H1 (cell line): ENCODE results near the gene JMJD1C. TPM values are rescaled to one million over a fixed set of nuclear protein-coding genes. Genes with fewer than 3 reads are reported as not detected.

Experiments used
- CTCF ChIA-PET: fragments of 300-600 bp; sonication (Branson Sonifier 250); formaldehyde crosslinking; loops from one replicate; lab custom pipeline; 2021; ENCODE audit not compliant: partially characterized antibody; lab: Charles Lee
- POLR2A ChIA-PET: fragments of 300-600 bp; sonication (Branson Sonifier 250); formaldehyde crosslinking; loops from one replicate; lab custom pipeline; 2021; ENCODE audit warnings: inconsistent platforms; ENCODE audit not compliant: partially characterized antibody; lab: Charles Lee
- DNase-seq, 2 experiments: peaks; one replicate each; pipeline versions ENCODE4 v3.0.0 to v3.0.0-alpha.2; 2010 to 2022; ENCODE audit warnings: low spot score in 2 of 2, low read depth in 1 of 2, mixed read lengths in 1 of 2
- FAIRE-seq: peaks from 2 replicates; lab custom pipeline; 2011; peaks lifted over from hg19 to GRCh38; lab: Jason Lieb, UNC
- H2AFZ ChIP-seq: 2 replicates; pipeline ENCODE4 v1.8.1; 2012; ENCODE audit warnings: low read length, inconsistent platforms
- H2AK5ac ChIP-seq: 2 replicates; pipeline ENCODE4 v1.6.1; 2013; ENCODE audit warnings: low read depth, low read length
- H2BK120ac ChIP-seq: replicated peaks from 2 replicates; pipeline ENCODE3; 2013; ENCODE audit warnings: low read depth, low read length, inconsistent platforms
- H2BK12ac ChIP-seq: 2 replicates; pipeline ENCODE4 v1.6.1; 2013; ENCODE audit warnings: low read depth, low read length
- H2BK15ac ChIP-seq: 2 replicates; pipeline ENCODE4 v1.6.1; 2013; ENCODE audit warnings: low read length
- H2BK20ac ChIP-seq: 2 replicates; pipeline ENCODE4 v1.6.1; 2013; ENCODE audit warnings: low read length
- H2BK5ac ChIP-seq: 2 replicates; pipeline ENCODE4 v1.6.1; 2013; ENCODE audit warnings: low read depth, low read length
- H3K14ac ChIP-seq: 2 replicates; pipeline ENCODE4 v1.6.1; 2013; ENCODE audit warnings: inconsistent platforms; ENCODE audit not compliant: insufficient read length
- H3K18ac ChIP-seq: 2 replicates; pipeline ENCODE4 v1.6.1; 2013; ENCODE audit warnings: low read length; ENCODE audit errors: extremely low read depth
- H3K23ac ChIP-seq: 2 replicates; pipeline ENCODE4 v1.6.1; 2013; ENCODE audit warnings: inconsistent platforms; ENCODE audit not compliant: insufficient read length
- H3K23me2 ChIP-seq: 2 replicates; pipeline ENCODE4 v1.6.1; 2013; ENCODE audit warnings: low read depth, low read length
- H3K27ac ChIP-seq: 2 replicates; pipeline ENCODE4 v1.6.1; 2011; ENCODE audit warnings: low read depth, low read length, inconsistent platforms
- H3K27me3 ChIP-seq, 4 experiments: replicated peaks in 1 of 4; 1 replicate in 1 of 4; 2 replicates in 3 of 4; pipeline versions ENCODE4 v1.6.1 to v1.8.1; 2011 to 2013; ENCODE audit warnings: low read length in 3 of 4, mild to moderate bottlenecking in 3 of 4, inconsistent platforms in 2 of 4, mixed read lengths in 2 of 4, moderate library complexity in 1 of 4; ENCODE audit not compliant: control insufficient read depth in 3 of 4, insufficient read depth in 3 of 4; ENCODE audit errors: extremely low read depth in 1 of 4
- H3K36me3 ChIP-seq, 4 experiments: 2 replicates each; pipeline versions ENCODE4 v1.6.1 to v1.8.1; 2011 to 2013; ENCODE audit warnings: mild to moderate bottlenecking in 4 of 4, low read length in 3 of 4, moderate library complexity in 2 of 4, control low read depth in 1 of 4, inconsistent platforms in 1 of 4; ENCODE audit not compliant: insufficient read depth in 4 of 4, control insufficient read depth in 2 of 4
- H3K4ac ChIP-seq: replicated peaks from 2 replicates; pipeline ENCODE3; 2013; ENCODE audit warnings: low read length, low read depth, mixed read lengths, inconsistent platforms; ENCODE audit not compliant: insufficient read length
- H3K4me1 ChIP-seq, 4 experiments: replicated peaks in 1 of 4; 1 replicate in 1 of 4; 2 replicates in 3 of 4; pipeline versions ENCODE4 v1.6.1 to v1.8.1; 2011 to 2013; ENCODE audit warnings: low read length in 3 of 4, inconsistent platforms in 2 of 4, mixed read lengths in 1 of 4; ENCODE audit not compliant: insufficient read depth in 4 of 4, control insufficient read depth in 3 of 4
- H3K4me2 ChIP-seq, 2 experiments: 2 replicates each; pipeline versions ENCODE4 v1.6.1 to v1.8.1; 2011 to 2013; ENCODE audit warnings: low read depth in 2 of 2, low read length in 2 of 2, control low read depth in 1 of 2, inconsistent platforms in 1 of 2, mild to moderate bottlenecking in 1 of 2; ENCODE audit not compliant: insufficient read depth in 1 of 2
- H3K4me3 ChIP-seq, 4 experiments: fragments of 200-600, 300-600 bp in 1 of 4; sonication (generic), shearing (Covaris generic), sonication (Bioruptor Twin) in 1 of 4; 2 replicates each; pipeline versions ENCODE4 v1.5.1 to v1.8.1; 2011 to 2016; ENCODE audit warnings: low read length in 4 of 4, low read depth in 3 of 4, control low read depth in 2 of 4, inconsistent platforms in 2 of 4, mild to moderate bottlenecking in 2 of 4, mixed read lengths in 1 of 4, moderate library complexity in 1 of 4; ENCODE audit not compliant: insufficient read depth in 2 of 4; ENCODE audit errors: extremely low read depth in 1 of 4
- H3K56ac ChIP-seq: replicated peaks from 2 replicates; pipeline ENCODE3; 2013; ENCODE audit warnings: low read depth, mild to moderate bottlenecking, mixed read lengths, low read length, inconsistent platforms; ENCODE audit not compliant: insufficient read length
- H3K79me1 ChIP-seq: 2 replicates; pipeline ENCODE4 v1.6.1; 2013; ENCODE audit warnings: low read depth, low read length, control low read depth
- H3K79me2 ChIP-seq, 2 experiments: 2 replicates each; pipeline versions ENCODE4 v1.6.1 to v1.8.1; 2012 to 2013; ENCODE audit warnings: low read length in 2 of 2, mild to moderate bottlenecking in 2 of 2, inconsistent platforms in 1 of 2; ENCODE audit not compliant: insufficient read depth in 2 of 2, control insufficient read depth in 1 of 2
- H3K9ac ChIP-seq, 4 experiments: replicated peaks in 1 of 4; 1 replicate in 1 of 4; 2 replicates in 3 of 4; pipeline versions ENCODE4 v1.6.1 to v1.8.1; 2011 to 2013; ENCODE audit warnings: low read depth in 3 of 4, low read length in 3 of 4, control low read depth in 2 of 4, mild to moderate bottlenecking in 2 of 4, moderate library complexity in 2 of 4, inconsistent platforms in 1 of 4; ENCODE audit errors: extremely low read depth in 1 of 4
- H3K9me3 ChIP-seq, 2 experiments: 2 replicates each; pipeline versions ENCODE4 v1.6.1 to v1.8.1; 2012 to 2013; ENCODE audit warnings: mild to moderate bottlenecking in 2 of 2, moderate library complexity in 2 of 2, control low read depth in 1 of 2, inconsistent platforms in 1 of 2, low read depth in 1 of 2, low read length in 1 of 2, mixed read lengths in 1 of 2; ENCODE audit not compliant: insufficient read depth in 2 of 2
- H4K20me1 ChIP-seq, 2 experiments: replicated peaks in 1 of 2; 2 replicates each; pipeline versions ENCODE3 to v1.8.1; 2011 to 2013; ENCODE audit warnings: inconsistent platforms in 2 of 2, low read length in 2 of 2, mild to moderate bottlenecking in 1 of 2; ENCODE audit not compliant: insufficient read depth in 2 of 2, control insufficient read depth in 1 of 2
- H4K5ac ChIP-seq: 2 replicates; pipeline ENCODE4 v1.6.1; 2013; ENCODE audit warnings: low read length, low read depth, mixed read lengths, inconsistent platforms; ENCODE audit not compliant: insufficient read length
- H4K8ac ChIP-seq: 2 replicates; pipeline ENCODE4 v1.8.0; 2013; ENCODE audit warnings: mild to moderate bottlenecking, moderate library complexity, low read length, inconsistent platforms; ENCODE audit not compliant: insufficient read depth; ENCODE audit errors: extremely low read depth
- H4K91ac ChIP-seq: replicated peaks from 2 replicates; pipeline ENCODE3; 2013; ENCODE audit warnings: low read length, mixed read lengths, inconsistent platforms; ENCODE audit not compliant: insufficient read length
- ASH2L ChIP-seq: fragments of 200-600, 300-600 bp; sonication (generic); IDR thresholded peaks from one replicate; pipeline ENCODE4 v1.7.1; 2017; ENCODE audit warnings: low read length
- BCL11A ChIP-seq, 2 experiments: IDR thresholded peaks; one replicate each; pipeline ENCODE4 v1.6.1; 2011; ENCODE audit warnings: low read depth in 2 of 2, low read length in 2 of 2, mild to moderate bottlenecking in 2 of 2
- BRCA1 ChIP-seq: IDR thresholded peaks from 2 replicates; pipeline ENCODE4 v1.6.1; 2012; ENCODE audit warnings: low read depth, low read length, improper control_type of control experiment
- E2F6 ChIP-seq: IDR thresholded peaks from 2 replicates; pipeline ENCODE4 v1.6.1; 2012; ENCODE audit warnings: inconsistent platforms
- JUN ChIP-seq: IDR thresholded peaks from 2 replicates; pipeline ENCODE4 v1.6.1; 2011; ENCODE audit warnings: low read depth, mild to moderate bottlenecking, improper control_type of control experiment, low read length
- KDM4A ChIP-seq: IDR thresholded peaks from one replicate; pipeline ENCODE4 v1.7.1; 2012; ENCODE audit warnings: low read depth, mild to moderate bottlenecking, moderate library complexity, low read length, inconsistent platforms; ENCODE audit not compliant: severe bottlenecking
- KDM5A ChIP-seq: fragments of 200-600 bp; IDR thresholded peaks from 2 replicates; pipeline ENCODE4 v1.7.1; 2012; ENCODE audit warnings: mild to moderate bottlenecking, low read length, inconsistent platforms, mixed read lengths
- NRF1 ChIP-seq: IDR thresholded peaks from 2 replicates; pipeline ENCODE4 v1.6.1; 2011; ENCODE audit warnings: mild to moderate bottlenecking, low read depth, low read length, improper control_type of control experiment
- POLR2A ChIP-seq, 2 experiments: IDR thresholded peaks; 1 replicate in 1 of 2; 2 replicates in 1 of 2; pipeline ENCODE4 v1.6.1; 2011; ENCODE audit warnings: low read depth in 2 of 2, low read length in 2 of 2, mild to moderate bottlenecking in 2 of 2; ENCODE audit errors: control extremely low read depth in 1 of 2
- RBBP5 ChIP-seq: IDR thresholded peaks from 2 replicates; pipeline ENCODE4 v1.7.1; 2012; ENCODE audit warnings: low read depth, mild to moderate bottlenecking, inconsistent platforms, low read length, moderate library complexity, borderline replicate concordance
- RFX5 ChIP-seq: IDR thresholded peaks from 2 replicates; pipeline ENCODE4 v1.6.1; 2011; ENCODE audit warnings: low read depth, low read length, improper control_type of control experiment, borderline replicate concordance
- SP2 ChIP-seq: IDR thresholded peaks from 2 replicates; pipeline ENCODE4 v1.6.1; 2012; ENCODE audit warnings: mild to moderate bottlenecking, low read length, inconsistent platforms
- SP4 ChIP-seq: IDR thresholded peaks from 2 replicates; pipeline ENCODE4 v1.6.1; 2012; ENCODE audit warnings: low read length, inconsistent platforms
- USF2 ChIP-seq: IDR thresholded peaks from 2 replicates; pipeline ENCODE4 v1.6.1; 2011; ENCODE audit warnings: low read length, improper control_type of control experiment
- WGBS, 2 experiments: shearing (Covaris generic) in 1 of 2; methylation state at CpG; one replicate each; pipeline versions ENCODE4 v1.1.6 to v1.1.7; 2013 to 2015; ENCODE audit warnings: low lambda C conversion rate in 2 of 2, mixed read lengths in 2 of 2, inconsistent platforms in 1 of 2, low coverage in 1 of 2, missing lambda C conversion rate in 1 of 2; ENCODE audit not compliant: insufficient replicate concordance in 2 of 2, insufficient coverage in 1 of 2, insufficient read length in 1 of 2; ENCODE audit errors: extremely low coverage in 1 of 2, missing lambda C conversion rate in 1 of 2; 5-methylcytosine and 5-hydroxymethylcytosine counted together
- polyA plus RNA-seq, 7 experiments: library from polyadenylated mRNA; depleted of rRNA in 3 of 7; stranded (reverse) in 5 of 7; unstranded in 2 of 7; fragments of >200 nt in 5 of 7; fragments of 200-250 nt in 2 of 7; gene quantifications; 1 replicate in 5 of 7; 2 replicates in 1 of 7; 4 replicates in 1 of 7; pipeline versions ENCODE4 v1.2.1 to v1.2.3, GENCODE V29; 2011 to 2013; ENCODE audit warnings: missing spikeins in 2 of 7, mixed read lengths in 2 of 7
- total RNA-seq: library from RNA; stranded (reverse); fragmentation: NEBNext Ultra II Directional; extraction: Animal tissue kit (Norgen Biotek cat#: 25700); gene quantifications from 2 replicates; pipeline ENCODE4 v1.2.1, GENCODE V29; 2021

JMJD1C gene
- total and polyA plus RNA-seq, 2 of the 8 experiments (the other 6 are each of a cell fraction or from before 2014, with no cell fraction given) = 54.5 to 210 TPM

DNA sequence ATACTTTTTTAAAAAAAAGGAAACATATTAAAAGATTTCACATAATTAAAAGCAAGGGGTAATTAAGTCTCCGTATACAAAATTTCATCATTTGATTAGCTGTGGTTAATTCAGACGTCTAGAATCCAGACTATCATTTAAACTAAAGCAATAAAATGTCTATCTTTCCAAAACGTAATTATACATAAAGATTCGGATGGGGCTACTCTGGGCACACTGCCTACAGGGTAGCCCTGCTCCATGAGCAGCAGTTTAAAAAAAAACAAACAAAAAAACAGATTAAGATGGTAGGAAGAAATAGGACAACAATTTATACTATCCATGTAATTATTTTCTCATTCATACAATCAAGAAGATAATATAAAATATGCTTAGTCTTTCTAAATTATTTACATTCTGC lies 236.6 kb downstream of the JMJD1C start:
- H2BK20ac ChIP-seq = no peak overlapping the region
- no peaks in the 10 kb centered on the region for H3K79me1 ChIP-seq
- H2AK5ac ChIP-seq = no peak overlapping the region
- H2AFZ ChIP-seq = no peak overlapping the region
- H3K4me3 ChIP-seq = no peak overlapping the region
- no peak for FAIRE-seq
- H3K23ac ChIP-seq = no peak overlapping the region
- ChIA-PET POLR2A (no interaction called here), CTCF (interaction anchor here (1.1 kb wide), 1 partner anchor 12 kb away, joined by 3 read pairs; no protein-coding TSS in a partner anchor)
- no peak overlapping the region for H3K4me2 ChIP-seq
- H3K4ac ChIP-seq = no peak overlapping the region
- WGBS, 2 experiments = 89% methylated on average over 4 of the region's 4 CpGs; no CpG with 5 or more reads in 1 of the 2 experiments
- no peaks in the 10 kb centered on the region for H3K9me3 ChIP-seq
- DNase-seq = no peak
- no peaks in the 10 kb centered on the region for H3K27me3 ChIP-seq
- no peak overlapping the region for H4K91ac ChIP-seq
- no peak overlapping the region for H2BK12ac ChIP-seq
- no peaks in the 10 kb centered on the region; a peak in 1 of 7 replicates for H3K4me1 ChIP-seq
- H3K23me2 ChIP-seq = no peaks in the 10 kb centered on the region; the same call in 1 of the 2 replicates
- H3K56ac ChIP-seq = no peak overlapping the region
- no peak overlapping the region for H4K8ac ChIP-seq
- H2BK5ac ChIP-seq = no peak overlapping the region
- H4K20me1 ChIP-seq = peaks cover 9 to 31% of the 10 kb centered on the region in 2 experiments
- H3K27ac ChIP-seq = no peak overlapping the region
- no peaks in the 10 kb centered on the region for H3K36me3 ChIP-seq
- H3K14ac ChIP-seq = no peak overlapping the region
- H3K9ac ChIP-seq = no peak overlapping the region
- no peak overlapping the region for H3K18ac ChIP-seq
- H4K5ac ChIP-seq = no peak overlapping the region
- H3K79me2 ChIP-seq = peaks cover 3 to 99% of the 10 kb centered on the region in 2 experiments; a peak in 3 of 4 replicates
- no peak overlapping the region for H2BK15ac ChIP-seq
- H2BK120ac ChIP-seq = no peak overlapping the region
- no peak for TF ChIP-seq E2F6
- no peak for TF ChIP-seq NRF1
- no peak for TF ChIP-seq USF2
- no peak for TF ChIP-seq SP2
- TF ChIP-seq JUN = no peak
- TF ChIP-seq SP4 = no peak
- no peak for TF ChIP-seq BCL11A (IDR thresholded peaks at IDR 0.05; ENCODE audit: low read depth in 2 of 2, low read length in 2 of 2)
- no peak for TF ChIP-seq POLR2A (IDR thresholded peaks at IDR 0.05; ENCODE audit: control extremely low read depth in 1 of 2, low read depth in 2 of 2, low read length in 2 of 2)
- no peak for TF ChIP-seq RBBP5
- no peak for TF ChIP-seq ASH2L
- no peak for TF ChIP-seq KDM5A
- no peak for TF ChIP-seq RFX5
- TF ChIP-seq KDM4A = no peak
- TF ChIP-seq BRCA1 = no peak
